ENCODE measurements around the gene ZWILCH.

- TF ChIP-seq, protein P1, sequence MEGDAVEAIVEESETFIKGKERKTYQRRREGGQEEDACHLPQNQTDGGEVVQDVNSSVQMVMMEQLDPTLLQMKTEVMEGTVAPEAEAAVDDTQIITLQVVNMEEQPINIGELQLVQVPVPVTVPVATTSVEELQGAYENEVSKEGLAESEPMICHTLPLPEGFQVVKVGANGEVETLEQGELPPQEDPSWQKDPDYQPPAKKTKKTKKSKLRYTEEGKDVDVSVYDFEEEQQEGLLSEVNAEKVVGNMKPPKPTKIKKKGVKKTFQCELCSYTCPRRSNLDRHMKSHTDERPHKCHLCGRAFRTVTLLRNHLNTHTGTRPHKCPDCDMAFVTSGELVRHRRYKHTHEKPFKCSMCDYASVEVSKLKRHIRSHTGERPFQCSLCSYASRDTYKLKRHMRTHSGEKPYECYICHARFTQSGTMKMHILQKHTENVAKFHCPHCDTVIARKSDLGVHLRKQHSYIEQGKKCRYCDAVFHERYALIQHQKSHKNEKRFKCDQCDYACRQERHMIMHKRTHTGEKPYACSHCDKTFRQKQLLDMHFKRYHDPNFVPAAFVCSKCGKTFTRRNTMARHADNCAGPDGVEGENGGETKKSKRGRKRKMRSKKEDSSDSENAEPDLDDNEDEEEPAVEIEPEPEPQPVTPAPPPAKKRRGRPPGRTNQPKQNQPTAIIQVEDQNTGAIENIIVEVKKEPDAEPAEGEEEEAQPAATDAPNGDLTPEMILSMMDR (IDR thresholded peaks at IDR 0.05; ENCODE audit: low read length): no peak
- TF ChIP-seq EZH2 (IDR thresholded peaks at IDR 0.05; ENCODE audit: borderline replicate concordance, low read length): no peak
These were observed 87.5 kb downstream of the ZWILCH start for GRCh38 chr15:66592505-66593218.

All from OCI-LY1 (cell line).